Measurements from ENCODE around the gene DIP2B.

GRCh38 chr12:50690925-50691324 is 186.1 kb downstream of the DIP2B start:
- TF ChIP-seq, protein P1, sequence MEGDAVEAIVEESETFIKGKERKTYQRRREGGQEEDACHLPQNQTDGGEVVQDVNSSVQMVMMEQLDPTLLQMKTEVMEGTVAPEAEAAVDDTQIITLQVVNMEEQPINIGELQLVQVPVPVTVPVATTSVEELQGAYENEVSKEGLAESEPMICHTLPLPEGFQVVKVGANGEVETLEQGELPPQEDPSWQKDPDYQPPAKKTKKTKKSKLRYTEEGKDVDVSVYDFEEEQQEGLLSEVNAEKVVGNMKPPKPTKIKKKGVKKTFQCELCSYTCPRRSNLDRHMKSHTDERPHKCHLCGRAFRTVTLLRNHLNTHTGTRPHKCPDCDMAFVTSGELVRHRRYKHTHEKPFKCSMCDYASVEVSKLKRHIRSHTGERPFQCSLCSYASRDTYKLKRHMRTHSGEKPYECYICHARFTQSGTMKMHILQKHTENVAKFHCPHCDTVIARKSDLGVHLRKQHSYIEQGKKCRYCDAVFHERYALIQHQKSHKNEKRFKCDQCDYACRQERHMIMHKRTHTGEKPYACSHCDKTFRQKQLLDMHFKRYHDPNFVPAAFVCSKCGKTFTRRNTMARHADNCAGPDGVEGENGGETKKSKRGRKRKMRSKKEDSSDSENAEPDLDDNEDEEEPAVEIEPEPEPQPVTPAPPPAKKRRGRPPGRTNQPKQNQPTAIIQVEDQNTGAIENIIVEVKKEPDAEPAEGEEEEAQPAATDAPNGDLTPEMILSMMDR (IDR thresholded peaks at IDR 0.05) = no peak
- no peak for TF ChIP-seq EZH2phosphoT487 (IDR thresholded peaks at IDR 0.05)
- TF ChIP-seq EZH2 (IDR thresholded peaks at IDR 0.05) = no peak

Data from neural progenitor cell (in vitro differentiated cells).